Activated naive CD8-positive, alpha-beta T cell treated with anti-CD3 and anti-CD28 coated beads, Interleukin-2, amount 10 ng/mL, durations not matched to agents 7 days and 5 days (primary cell): ENCODE results near the gene DUS1L. TPM values are rescaled to one million over a fixed set of nuclear protein-coding genes. Genes with fewer than 3 reads are reported as not detected.

Experiments used
- ATAC-seq: fragments of 150-1000 bp; cut with Tn5 transposase; one replicate; pipeline ENCODE4 v1.10.0; 2021; ENCODE audit warnings: low read depth, moderate library complexity
- POLR2A ChIA-PET: fragments of 350-600 bp; sonication (Branson Sonifier 250); formaldehyde crosslinking; loops from one replicate; lab custom pipeline; 2021; ENCODE audit warnings: antibody characterized with exemption; lab: Charles Lee
- DNase-seq: peaks from one replicate; pipeline ENCODE4 v3.0.0; 2021
- H3K27ac Mint-ChIP-seq: one replicate; pipeline ENCODE4 v1.8.0; 2022; ENCODE audit warnings: mild to moderate bottlenecking, mixed read lengths
- H3K27me3 Mint-ChIP-seq: one replicate; pipeline ENCODE4 v1.8.0; 2022; ENCODE audit warnings: mild to moderate bottlenecking, moderate library complexity, mixed read lengths
- H3K36me3 Mint-ChIP-seq: one replicate; pipeline ENCODE4 v1.8.0; 2021; ENCODE audit warnings: mild to moderate bottlenecking, mixed read lengths
- H3K4me1 Mint-ChIP-seq: one replicate; pipeline ENCODE4 v1.8.0; 2021; ENCODE audit warnings: mixed read lengths
- H3K4me3 Mint-ChIP-seq: one replicate; pipeline ENCODE4 v1.8.0; 2022; ENCODE audit warnings: mild to moderate bottlenecking, moderate library complexity, mixed read lengths
- H3K9me3 Mint-ChIP-seq: one replicate; pipeline ENCODE4 v1.8.0; 2021; ENCODE audit warnings: mixed read lengths
- total RNA-seq, 2 experiments: library from RNA; stranded (reverse); gene quantifications; one replicate each; pipeline ENCODE4 v1.2.3, GENCODE V29; 2021

Gene DUS1L
- total RNA-seq = 100 to 1,000 TPM; 126 to 130 TPM

DNA sequence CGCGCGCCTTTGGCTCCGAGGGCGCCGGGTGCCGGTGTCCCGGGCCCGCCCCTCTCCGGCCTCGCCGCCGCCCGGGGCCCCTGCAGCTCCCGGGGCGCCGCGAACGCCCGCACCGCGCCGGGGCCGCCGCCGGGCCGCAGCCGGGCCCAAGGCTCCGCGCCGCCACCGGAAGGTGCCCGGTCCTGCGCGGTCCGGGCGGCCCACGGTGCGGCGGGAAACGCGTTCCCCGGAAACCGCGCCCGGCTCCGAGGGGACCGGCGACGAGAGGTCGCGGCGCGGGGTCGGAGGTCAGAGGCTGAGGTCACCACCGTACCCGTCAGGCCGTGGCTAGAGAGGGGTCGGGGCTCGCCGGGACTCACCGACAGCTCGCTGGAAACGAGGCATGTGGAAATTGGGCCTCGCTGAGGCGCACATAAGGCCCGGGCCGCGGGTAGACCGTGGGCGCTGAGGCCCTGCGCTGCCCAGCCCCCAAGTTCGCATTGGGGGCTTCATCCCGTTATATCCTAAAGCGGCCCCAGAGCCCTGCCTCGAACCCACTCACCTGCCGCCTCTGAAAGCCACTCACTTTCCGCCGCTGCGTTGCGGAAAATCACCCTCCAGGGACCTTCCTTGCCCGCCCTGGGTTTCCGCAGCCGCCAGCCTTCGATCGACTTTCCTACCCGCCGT lies at the start of gene DUS1L:
DUS1L (minus strand) TSS at position 167 of the 666 bp plus-strand sequence. CDS start 745 bp downstream, outside the sequence.
- POLR2A ChIA-PET = interaction anchor here (0.6 to 3.0 kb wide), 13 partner anchors 9 to 88 kb away, joined by 3 to 12 read pairs (median 4); partner anchors contain the start of genes DCXR, FASN, GPS1 and RFNG
- DNase-seq = peak; percentile 90
- H3K27me3 Mint-ChIP-seq = peaks cover 2% of the 10 kb centered on the region
- peaks cover 5% of the 10 kb centered on the region for H3K4me1 Mint-ChIP-seq
- no peaks in the 10 kb centered on the region for H3K36me3 Mint-ChIP-seq
- peak within 1 kb of the TSS; percentile 87 for H3K4me3 Mint-ChIP-seq
- no peaks in the 10 kb centered on the region for H3K9me3 Mint-ChIP-seq
- peak; percentile 83 for ATAC-seq
- peak within 1 kb of the TSS; percentile 84 for H3K27ac Mint-ChIP-seq

DNA sequence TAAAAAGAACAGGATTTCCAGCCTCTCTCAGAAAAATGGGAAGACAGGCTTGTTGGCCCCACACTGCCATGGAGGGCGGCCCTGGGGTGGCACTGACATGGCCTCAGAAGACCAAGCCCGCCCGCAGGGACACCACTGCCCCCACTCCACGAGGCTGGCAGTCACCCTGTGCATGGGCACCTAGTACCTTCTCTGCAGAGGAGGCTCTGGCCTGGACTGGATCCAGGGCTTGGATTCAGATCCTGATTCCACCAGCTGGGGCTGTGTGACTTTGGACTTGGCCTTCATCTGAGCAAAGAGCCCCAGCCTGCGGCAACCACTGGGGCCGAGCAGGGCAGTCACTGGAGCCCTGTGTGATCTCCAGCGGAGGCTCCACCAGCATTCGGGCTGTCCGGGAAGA lies 49.3 kb upstream of the DUS1L start:
- no peaks in the 10 kb centered on the region for H3K9me3 Mint-ChIP-seq
- H3K4me3 Mint-ChIP-seq = no peak overlapping the region
- H3K4me1 Mint-ChIP-seq = peaks cover 8% of the 10 kb centered on the region
- DNase-seq (no peak), ATAC-seq (no peak)
- H3K36me3 Mint-ChIP-seq = no peaks in the 10 kb centered on the region
- H3K27ac Mint-ChIP-seq = no peak overlapping the region
- POLR2A ChIA-PET = interaction anchor here (1.3 kb wide), 1 partner anchor 8 kb away, joined by 3 read pairs; no protein-coding TSS in a partner anchor
- no peaks in the 10 kb centered on the region for H3K27me3 Mint-ChIP-seq

DNA sequence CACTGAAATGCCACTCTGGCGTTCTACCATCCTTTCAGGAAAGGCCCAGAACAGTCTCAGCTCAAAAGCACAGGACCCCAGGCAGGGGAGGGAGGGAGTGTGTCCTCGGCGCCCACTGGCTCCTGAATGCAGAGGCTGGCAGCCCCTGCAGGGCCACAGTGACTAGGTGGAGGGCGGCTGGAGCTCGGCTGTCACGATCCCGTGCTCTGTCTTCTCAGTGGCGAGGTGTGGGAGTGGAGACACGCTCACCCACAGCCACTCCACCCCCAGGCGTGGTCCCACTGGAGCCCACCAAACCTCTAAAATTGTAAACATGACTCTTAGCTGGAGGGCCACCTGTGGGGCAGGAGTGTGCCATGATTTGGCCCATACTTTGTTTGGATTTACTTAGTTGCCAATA lies 48.8 kb upstream of the DUS1L start:
- Mint-ChIP-seq H3K4me3 (no peak overlapping the region), H3K4me1 (peaks cover 4% of the 10 kb centered on the region), H3K36me3 (no peaks in the 10 kb centered on the region), H3K27ac (no peak overlapping the region), H3K9me3 (no peaks in the 10 kb centered on the region), H3K27me3 (no peaks in the 10 kb centered on the region)
- POLR2A ChIA-PET = interaction anchor here (1.3 kb wide), 1 partner anchor 8 kb away, joined by 3 read pairs; no protein-coding TSS in a partner anchor
- no peak for DNase-seq
- no peak for ATAC-seq

DNA sequence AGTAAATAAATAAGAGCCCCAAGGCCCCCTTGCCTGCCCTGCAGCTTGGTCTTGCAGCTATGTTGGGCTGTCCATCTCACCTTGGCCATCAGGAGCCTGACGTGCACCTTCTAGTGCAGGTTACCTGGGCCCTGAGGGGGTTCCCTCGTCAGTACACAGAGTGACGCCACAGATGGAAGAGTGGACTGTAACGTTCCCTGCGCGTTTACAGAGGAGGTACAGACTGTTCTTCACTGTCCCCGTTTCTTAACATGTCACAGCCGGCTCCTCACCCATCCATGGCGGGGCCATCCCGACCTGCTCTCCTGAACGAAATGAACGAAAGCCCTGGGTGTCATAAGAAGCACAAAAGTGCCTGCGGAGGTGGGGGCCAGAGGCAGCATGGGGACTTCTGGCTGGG lies 48.3 kb upstream of the DUS1L start:
- no peak overlapping the region for H3K27ac Mint-ChIP-seq
- POLR2A ChIA-PET = interaction anchor here (0.7 to 1.3 kb wide), 2 partner anchors 8 to 13 kb away, joined by 3 read pairs; no protein-coding TSS in a partner anchor
- DNase-seq (no peak), ATAC-seq (no peak)
- H3K27me3 Mint-ChIP-seq = no peaks in the 10 kb centered on the region
- H3K36me3 Mint-ChIP-seq = no peaks in the 10 kb centered on the region
- H3K9me3 Mint-ChIP-seq = no peaks in the 10 kb centered on the region
- no peak overlapping the region for H3K4me3 Mint-ChIP-seq
- peaks cover 4% of the 10 kb centered on the region for H3K4me1 Mint-ChIP-seq

DNA sequence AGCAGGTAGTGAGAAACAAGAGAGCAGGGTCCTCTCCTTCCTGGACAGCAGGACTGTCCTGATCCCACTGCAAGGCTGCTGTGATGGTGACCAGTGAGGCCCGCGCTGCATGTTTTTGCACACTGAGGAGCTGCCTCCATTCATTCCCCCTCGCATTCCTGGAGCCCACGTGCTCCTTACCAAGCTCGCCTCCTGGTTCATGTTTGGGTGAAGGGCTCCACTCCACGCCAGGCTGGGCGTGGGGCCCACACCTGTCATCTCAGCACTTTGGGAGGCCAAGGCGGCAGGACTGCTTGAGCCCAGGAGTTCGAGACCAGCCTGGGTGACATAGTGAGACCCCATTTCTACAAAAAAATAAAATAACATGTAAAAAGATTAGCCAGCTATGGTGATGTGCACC lies 47.8 kb upstream of the DUS1L start:
- ATAC-seq = no peak
- Mint-ChIP-seq H3K36me3 (peaks cover 2% of the 10 kb centered on the region), H3K27ac (no peak overlapping the region), H3K27me3 (no peaks in the 10 kb centered on the region), H3K4me1 (peaks cover 4% of the 10 kb centered on the region), H3K9me3 (no peaks in the 10 kb centered on the region), H3K4me3 (no peak overlapping the region)
- POLR2A ChIA-PET = interaction anchor here (0.7 kb wide), 1 partner anchor 13 kb away, joined by 3 read pairs; no protein-coding TSS in a partner anchor
- DNase-seq = no peak

DNA sequence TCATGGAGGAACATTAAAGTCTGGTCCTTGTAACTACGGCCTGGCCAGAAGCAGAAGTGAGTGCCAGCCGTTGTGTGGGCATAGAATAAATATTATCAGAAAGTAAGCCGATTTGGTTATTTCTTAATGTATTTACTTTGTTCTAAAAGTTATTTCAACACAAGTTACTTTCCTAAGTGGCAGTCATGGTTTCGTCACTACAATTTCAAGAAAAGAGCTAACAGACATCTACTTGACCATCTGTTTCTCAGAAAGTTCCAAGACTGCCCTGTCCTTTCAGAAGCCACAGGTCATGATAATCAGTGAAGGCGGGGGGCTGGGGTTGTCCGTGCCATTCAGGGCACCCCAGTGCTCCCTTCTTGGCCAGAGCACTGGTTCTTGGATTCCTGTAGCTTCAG lies 47.3 kb upstream of the DUS1L start:
- peaks cover 3% of the 10 kb centered on the region for H3K36me3 Mint-ChIP-seq

DNA sequence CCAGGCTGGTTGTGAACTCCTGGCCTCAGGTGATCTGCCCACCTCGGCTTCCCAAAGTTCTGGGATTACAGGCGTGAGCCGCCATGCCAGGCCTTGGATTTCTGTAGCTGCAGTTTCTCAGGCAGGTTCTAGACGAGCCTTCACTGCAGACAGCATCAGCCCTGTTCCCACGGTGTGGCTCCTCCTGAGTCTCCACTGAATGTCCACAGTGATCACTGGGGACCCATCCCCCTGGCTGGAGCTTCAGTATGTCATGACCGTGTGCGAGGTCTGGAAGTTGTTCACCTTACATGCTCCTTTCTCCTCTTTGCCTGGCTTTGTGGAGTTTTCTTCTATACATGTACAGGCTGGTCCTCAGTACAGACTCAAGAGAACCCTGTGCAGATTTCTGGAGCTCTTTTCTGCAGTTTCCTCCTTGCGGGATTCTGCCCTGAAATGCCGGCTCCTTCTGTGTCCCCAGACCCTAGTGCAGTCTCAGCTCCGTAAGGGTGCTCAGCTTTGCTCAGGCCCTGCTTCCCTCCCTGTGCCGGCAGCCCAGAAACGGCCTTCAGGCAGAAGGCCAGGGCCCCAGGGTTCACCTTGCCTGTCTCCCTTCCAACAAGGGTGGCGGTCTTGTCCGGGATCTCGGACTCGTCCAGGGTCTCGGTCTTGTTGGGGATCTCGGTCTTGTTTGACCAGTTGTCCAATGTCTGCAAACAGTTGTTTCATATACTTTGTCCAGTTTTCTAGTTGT lies 46.7 kb upstream of the DUS1L start:
- Mint-ChIP-seq H3K27ac (no peak overlapping the region), H3K27me3 (no peaks in the 10 kb centered on the region), H3K4me3 (no peak overlapping the region), H3K9me3 (no peaks in the 10 kb centered on the region), H3K4me1 (peaks cover 4% of the 10 kb centered on the region), H3K36me3 (peaks cover 3% of the 10 kb centered on the region)
- no peak for DNase-seq
- POLR2A ChIA-PET = no interaction called here
- no peak for ATAC-seq

More for the DNA sequence above, 47.3 kb upstream of the DUS1L start:
- Mint-ChIP-seq H3K4me1 (peaks cover 4% of the 10 kb centered on the region), H3K9me3 (no peaks in the 10 kb centered on the region), H3K4me3 (no peak overlapping the region), H3K27me3 (no peaks in the 10 kb centered on the region), H3K27ac (no peak overlapping the region)
- ATAC-seq = no peak
- POLR2A ChIA-PET = no interaction called here
- DNase-seq = no peak

DNA sequence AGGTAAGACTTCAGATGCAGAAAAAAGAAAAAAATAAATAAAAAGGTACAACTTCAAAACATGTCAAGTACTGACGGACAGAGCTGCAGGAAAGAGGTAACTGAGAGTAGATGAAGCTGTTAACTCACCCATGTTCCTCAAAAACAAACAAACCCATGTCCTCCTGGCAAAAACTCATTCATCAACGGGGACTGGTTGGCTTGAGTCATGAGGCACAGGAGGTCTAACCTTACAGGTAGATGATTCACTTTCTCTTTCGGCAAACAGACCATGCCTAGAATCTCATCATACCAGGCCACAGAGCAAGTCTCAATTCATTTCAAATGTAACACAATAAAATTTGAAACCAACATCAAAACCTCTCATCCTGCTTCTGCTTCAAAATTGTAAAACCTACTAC lies 44.7 kb upstream of the DUS1L start:
- ATAC-seq (peak; percentile 13), DNase-seq (no peak)
- POLR2A ChIA-PET = interaction anchor here (1.6 kb wide), 1 partner anchor 17 kb away, joined by 4 read pairs; no protein-coding TSS in a partner anchor
- H3K27ac Mint-ChIP-seq = peak overlapping the region; percentile 42
- H3K27me3 Mint-ChIP-seq = no peaks in the 10 kb centered on the region
- H3K4me3 Mint-ChIP-seq = no peak overlapping the region
- peaks cover 13% of the 10 kb centered on the region for H3K4me1 Mint-ChIP-seq
- H3K36me3 Mint-ChIP-seq = peaks cover 3% of the 10 kb centered on the region
- H3K9me3 Mint-ChIP-seq = no peaks in the 10 kb centered on the region

DNA sequence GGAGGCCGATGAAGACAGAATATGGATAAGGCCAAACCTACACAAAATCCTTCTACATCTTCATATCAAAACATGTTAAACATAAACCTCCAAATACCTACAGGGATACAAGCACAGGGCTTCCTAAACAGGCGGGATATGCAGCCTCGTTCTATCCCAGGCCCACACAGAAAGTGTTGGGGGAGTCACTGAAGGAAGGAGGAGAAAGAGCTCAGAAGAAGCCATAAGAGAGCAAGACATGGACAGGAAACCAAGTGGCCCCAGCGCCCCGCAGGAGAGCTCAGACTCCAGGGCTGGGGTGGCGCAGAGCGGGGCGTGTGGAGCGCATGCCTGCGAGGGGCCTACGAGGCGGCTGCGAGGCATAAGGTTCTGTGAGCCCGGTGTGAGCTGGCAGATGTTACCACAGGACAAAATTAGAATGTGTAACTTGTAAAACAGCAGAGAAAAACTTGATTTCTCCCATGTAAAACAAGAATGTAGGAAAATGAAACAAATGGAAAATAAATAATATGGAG lies 43.4 kb upstream of the DUS1L start:
- Mint-ChIP-seq H3K4me1 (peaks cover 17% of the 10 kb centered on the region), H3K9me3 (no peaks in the 10 kb centered on the region), H3K27me3 (no peaks in the 10 kb centered on the region), H3K27ac (no peak overlapping the region), H3K36me3 (peaks cover 3% of the 10 kb centered on the region), H3K4me3 (no peak overlapping the region)
- POLR2A ChIA-PET = interaction anchor here (1.6 kb wide), 1 partner anchor 18 kb away, joined by 4 read pairs; no protein-coding TSS in a partner anchor
- DNase-seq = no peak
- no peak for ATAC-seq

DNA sequence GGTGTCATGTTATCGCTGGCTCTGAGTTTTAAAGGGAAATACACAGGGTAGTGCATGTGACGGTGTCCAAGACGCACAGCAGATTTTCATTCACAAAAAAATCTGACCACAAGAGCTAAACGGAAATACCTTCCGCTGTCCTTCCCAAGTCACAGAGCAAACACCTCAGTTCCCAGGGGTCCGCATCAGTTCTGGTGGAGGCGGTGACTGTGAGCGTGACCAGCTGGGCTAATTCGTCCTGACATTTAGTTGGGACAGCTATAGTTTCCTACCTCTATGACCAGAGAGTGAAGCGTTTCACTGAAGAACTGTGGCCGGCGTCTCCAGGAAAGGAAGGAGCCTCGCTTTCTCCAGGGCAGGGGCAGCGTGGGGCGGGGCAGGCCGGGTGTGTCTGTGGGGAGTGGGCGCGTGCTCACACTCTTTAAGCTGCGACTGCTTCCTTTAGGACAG lies 42.9 kb upstream of the DUS1L start:
- Mint-ChIP-seq H3K4me3 (no peak overlapping the region), H3K27me3 (no peaks in the 10 kb centered on the region), H3K27ac (peak overlapping the region; percentile 1), H3K4me1 (peaks cover 17% of the 10 kb centered on the region), H3K9me3 (no peaks in the 10 kb centered on the region), H3K36me3 (peaks cover 3% of the 10 kb centered on the region)
- no peak for DNase-seq
- no peak for ATAC-seq
- POLR2A ChIA-PET = no interaction called here

DNA sequence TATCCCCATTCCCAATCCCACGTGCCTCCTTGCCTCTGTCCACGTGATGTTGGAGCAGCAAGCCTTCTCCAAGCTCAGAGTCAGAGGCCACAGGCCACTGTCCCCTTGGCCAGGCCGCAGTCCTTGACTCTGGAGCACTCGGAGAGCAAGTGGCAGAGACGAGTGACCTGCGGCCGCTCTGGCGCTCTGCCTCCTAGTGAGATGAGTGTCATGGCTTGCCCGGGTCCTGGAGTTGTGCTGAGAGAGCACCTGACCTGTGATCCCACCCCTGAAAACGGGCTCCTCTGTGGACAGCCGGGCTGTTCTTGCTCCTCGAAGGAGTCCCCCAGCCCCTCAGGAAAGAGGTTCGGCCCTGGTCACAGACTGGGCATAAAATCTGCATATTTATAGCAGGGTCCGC lies 42.4 kb upstream of the DUS1L start:
- Mint-ChIP-seq H3K9me3 (no peaks in the 10 kb centered on the region), H3K4me3 (no peak overlapping the region), H3K4me1 (peaks cover 17% of the 10 kb centered on the region), H3K36me3 (peaks cover 3% of the 10 kb centered on the region), H3K27ac (peak overlapping the region; percentile 1), H3K27me3 (no peaks in the 10 kb centered on the region)
- POLR2A ChIA-PET = interaction anchor here (3.4 kb wide), 1 partner anchor 14 kb away, joined by 29 read pairs; no protein-coding TSS in a partner anchor
- no peak for DNase-seq
- ATAC-seq = no peak

DNA sequence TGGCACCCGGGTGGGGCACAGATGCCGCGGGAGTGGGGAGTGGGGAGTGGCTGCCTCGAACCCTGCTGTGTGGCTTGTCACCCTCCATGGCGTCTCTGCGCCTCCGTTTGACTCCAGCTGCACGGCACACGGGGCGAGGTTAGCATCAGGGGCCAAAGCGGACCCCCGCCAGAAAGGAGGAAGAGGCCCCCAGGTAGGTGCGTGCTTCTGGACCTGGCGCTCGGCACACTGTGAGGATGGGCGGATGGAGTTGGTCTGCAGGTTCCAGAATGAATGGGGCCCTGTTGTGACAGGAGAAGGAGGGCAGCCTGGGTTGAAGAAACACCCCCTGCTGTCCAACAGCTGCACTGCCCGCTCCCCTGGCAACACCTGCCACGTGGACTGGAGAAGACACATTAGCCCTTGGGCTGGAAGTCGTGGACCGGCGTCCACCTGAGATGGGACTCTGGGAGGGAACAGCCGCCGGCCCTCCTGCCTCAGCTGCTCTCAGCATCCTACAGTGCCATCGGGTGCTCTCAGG lies 41.8 kb upstream of the DUS1L start:
- DNase-seq = no peak
- no peak for ATAC-seq
- H3K4me1 Mint-ChIP-seq = peaks cover 17% of the 10 kb centered on the region
- H3K27me3 Mint-ChIP-seq = no peaks in the 10 kb centered on the region
- H3K4me3 Mint-ChIP-seq = no peak overlapping the region
- no peaks in the 10 kb centered on the region for H3K9me3 Mint-ChIP-seq
- POLR2A ChIA-PET = interaction anchor here (1.5 to 3.4 kb wide), 3 partner anchors 14 to 77 kb away, joined by 6 to 29 read pairs (median 7); partner anchors contain the start of genes GPS1, RAC3 and RFNG
- H3K36me3 Mint-ChIP-seq = peaks cover 3% of the 10 kb centered on the region
- H3K27ac Mint-ChIP-seq = peak overlapping the region; percentile 48
